HG03354 (cell line): ENCODE results near the gene GRID1.
"Not testable (repeated sequence)": the region's sequence is repeated elsewhere in the genome, so short reads cannot be mapped to it uniquely, and the experiment has no call there.

Source experiments
- ATAC-seq: cut with Tn5 transposase; IDR thresholded peaks from one replicate; pipeline ENCODE4 v1.9.1; 2021; ENCODE audit warnings: mild to moderate bottlenecking; ENCODE audit not compliant: unreplicated experiment, poor library complexity, severe bottlenecking

GRID1 gene

GRCh38 chr10:85978566-85979358 is 387.8 kb downstream of the GRID1 start:
- ATAC-seq = no peak

- no peak for ATAC-seq
These were observed 389.0 kb downstream of the GRID1 start for GRCh38 chr10:85977642-85978041.

- ATAC-seq = no peak
These were observed 390.3 kb downstream of the GRID1 start for GRCh38 chr10:85976267-85976793.

- ATAC-seq = no peak
These were observed 395.1 kb downstream of the GRID1 start for GRCh38 chr10:85971494-85971893.

- ATAC-seq = no peak
These were observed 399.0 kb downstream of the GRID1 start for GRCh38 chr10:85967594-85967993.

GRCh38 chr10:85961479-85962067 is 405.0 kb downstream of the GRID1 start:
- no peak for ATAC-seq

- no peak for ATAC-seq
These were observed 405.5 kb downstream of the GRID1 start for GRCh38 chr10:85961073-85961472.

- ATAC-seq = no peak
These were observed 407.4 kb downstream of the GRID1 start for GRCh38 chr10:85959239-85959638.

- no peak for ATAC-seq
These were observed 415.7 kb downstream of the GRID1 start for GRCh38 chr10:85950921-85951320.

GRCh38 chr10:85946713-85947326 is 419.8 kb downstream of the GRID1 start:
- peak; percentile 85 for ATAC-seq

GRCh38 chr10:85936161-85936560 is 430.4 kb downstream of the GRID1 start:
- ATAC-seq = no peak

- no peak for ATAC-seq
These were observed 432.0 kb downstream of the GRID1 start for GRCh38 chr10:85934586-85934985.

GRCh38 chr10:85929993-85930392 is 436.6 kb downstream of the GRID1 start:
- not testable (repeated sequence) for ATAC-seq

GRCh38 chr10:85927952-85928665 is 438.5 kb downstream of the GRID1 start:
- no peak for ATAC-seq

- ATAC-seq = no peak
These were observed 439.6 kb downstream of the GRID1 start for GRCh38 chr10:85926986-85927385.

- ATAC-seq = no peak
These were observed 440.5 kb downstream of the GRID1 start for GRCh38 chr10:85926136-85926535.

GRCh38 chr10:85925201-85925750 is 441.3 kb downstream of the GRID1 start:
- ATAC-seq = no peak

- no peak for ATAC-seq
These were observed 442.1 kb downstream of the GRID1 start for GRCh38 chr10:85924382-85925102.
